NCI-H2107 treated with DMSO at 0.1 percent for 48 hours (cell line): Measurements from ENCODE around the gene TRA2A.
A peak's percentile ranks its signal among the peaks of the same experiment; 100 is the strongest.
"Not testable (repeated sequence)": the region's sequence is repeated elsewhere in the genome, so short reads cannot be mapped to it uniquely, and the experiment has no call there.

ENCODE experiments used
- DNase-seq: peaks from one replicate; lab custom pipeline; 2025; ENCODE audit not compliant: unreplicated experiment; lab: John Stamatoyannopoulos, UW

Gene TRA2A

GRCh38 chr7:23531794-23532489, at the start of gene TRA2A:
Gene TRA2A (minus strand): TSS chr7:23531981. CDS start chr7:23531824, 157 bp downstream.
- peak; percentile 80 for DNase-seq

- DNase-seq, result peak; percentile 59
These were observed 38.9 kb upstream of the TRA2A start for GRCh38 chr7:23570592-23571200.

GRCh38 chr7:23558303-23558702, 26.5 kb upstream of the TRA2A start:
- no peak for DNase-seq

GRCh38 chr7:23547662-23548061, 15.9 kb upstream of the TRA2A start:
- DNase-seq, result no peak

- peak; percentile 86 for DNase-seq
These were observed 15.3 kb upstream of the TRA2A start for GRCh38 chr7:23546897-23547572.

- DNase-seq, result no peak
These were observed 13.7 kb upstream of the TRA2A start for GRCh38 chr7:23545493-23545892.

GRCh38 chr7:23544913-23545354, 13.2 kb upstream of the TRA2A start:
- peak; percentile 20 for DNase-seq

GRCh38 chr7:23542752-23543151, 11.0 kb upstream of the TRA2A start:
- no peak for DNase-seq

- no peak for DNase-seq
These were observed 7.7 kb upstream of the TRA2A start for GRCh38 chr7:23539494-23539907.

- DNase-seq, result no peak
These were observed 6.5 kb upstream of the TRA2A start for GRCh38 chr7:23538301-23538700.

- no peak for DNase-seq
These were observed 1.4 kb upstream of the TRA2A start for GRCh38 chr7:23533238-23533604.

GRCh38 chr7:23532490-23533237, 883 bp upstream of the TRA2A start:
- DNase-seq, result no peak

- DNase-seq, result peak; percentile 56
These were observed 559 bp downstream of the TRA2A start for GRCh38 chr7:23531050-23531793.

- DNase-seq, result peak; percentile 34
These were observed 1.4 kb downstream of the TRA2A start for GRCh38 chr7:23530405-23530804.

- no peak for DNase-seq
These were observed 2.4 kb downstream of the TRA2A start for GRCh38 chr7:23529262-23529859.

- not testable (repeated sequence) for DNase-seq
These were observed 6.2 kb downstream of the TRA2A start for GRCh38 chr7:23525611-23526010.

GRCh38 chr7:23524473-23524872, 7.3 kb downstream of the TRA2A start:
- DNase-seq, result no peak

- DNase-seq, result no peak
These were observed 8.2 kb downstream of the TRA2A start for GRCh38 chr7:23523486-23524075.

- DNase-seq, result no peak
These were observed 11.2 kb downstream of the TRA2A start for GRCh38 chr7:23520582-23520981.

- no peak for DNase-seq
These were observed 17.0 kb downstream of the TRA2A start for GRCh38 chr7:23514755-23515154.
